H1 (cell line): ENCODE measurements around the gene RNASE7. TPM values are rescaled to one million over a fixed set of nuclear protein-coding genes. Genes with fewer than 3 reads are reported as not detected.

Experiments
- BCL11A ChIP-seq, 2 experiments: IDR thresholded peaks; one replicate each; pipeline ENCODE4 v1.6.1; 2011; ENCODE audit warnings: low read depth in 2 of 2, low read length in 2 of 2, mild to moderate bottlenecking in 2 of 2
- BRCA1 ChIP-seq: IDR thresholded peaks from 2 replicates; pipeline ENCODE4 v1.6.1; 2012; ENCODE audit warnings: low read depth, low read length, improper control_type of control experiment
- EP300 ChIP-seq, 2 experiments: IDR thresholded peaks; 1 replicate in 1 of 2; 2 replicates in 1 of 2; pipeline ENCODE4 v1.6.1; 2011 to 2012; ENCODE audit warnings: low read depth in 2 of 2, low read length in 2 of 2, mild to moderate bottlenecking in 2 of 2, borderline replicate concordance in 1 of 2, inconsistent platforms in 1 of 2, moderate library complexity in 1 of 2
- KDM1A ChIP-seq: fragments of 200-600, 300-600 bp; sonication (generic); IDR thresholded peaks from 2 replicates; pipeline ENCODE4 v1.7.1; 2016; ENCODE audit warnings: mild to moderate bottlenecking, low read length, borderline replicate concordance
- NANOG ChIP-seq: IDR thresholded peaks from 2 replicates; pipeline ENCODE4 v1.6.1; 2011; ENCODE audit warnings: low read length, low read depth, mild to moderate bottlenecking, inconsistent platforms; ENCODE audit not compliant: insufficient read depth, poor library complexity, severe bottlenecking
- PHF8 ChIP-seq: fragments of 200-600 bp; sonication (generic); conservative IDR thresholded peaks from 2 replicates; pipeline ENCODE4 v1.7.1; 2012; ENCODE audit warnings: low read depth, mild to moderate bottlenecking, inconsistent platforms, low read length, moderate library complexity
- polyA plus RNA-seq, 7 experiments: library from polyadenylated mRNA; depleted of rRNA in 3 of 7; stranded (reverse) in 5 of 7; unstranded in 2 of 7; fragments of >200 nt in 5 of 7; fragments of 200-250 nt in 2 of 7; gene quantifications; 1 replicate in 5 of 7; 2 replicates in 1 of 7; 4 replicates in 1 of 7; pipeline versions ENCODE4 v1.2.1 to v1.2.3, GENCODE V29; 2011 to 2013; ENCODE audit warnings: missing spikeins in 2 of 7, mixed read lengths in 2 of 7
- total RNA-seq: library from RNA; stranded (reverse); fragmentation: NEBNext Ultra II Directional; extraction: Animal tissue kit (Norgen Biotek cat#: 25700); gene quantifications from 2 replicates; pipeline ENCODE4 v1.2.1, GENCODE V29; 2021

RNASE7 gene
- total and polyA plus RNA-seq, 2 of the 8 experiments (the other 6 are each of a cell fraction or from before 2014, with no cell fraction given): not detected

GRCh38 chr14:21091821-21092272 is 49.7 kb downstream of the RNASE7 start (continued):
- no peak for TF ChIP-seq PHF8
- no peak for TF ChIP-seq NANOG
- no peak for TF ChIP-seq KDM1A
- no peak for TF ChIP-seq EP300 (IDR thresholded peaks at IDR 0.05; ENCODE audit: borderline replicate concordance in 1 of 2, low read depth in 2 of 2, low read length in 2 of 2)
- TF ChIP-seq BRCA1: no peak
- no peak for TF ChIP-seq BCL11A (IDR thresholded peaks at IDR 0.05; ENCODE audit: low read depth in 2 of 2, low read length in 2 of 2)
